GM12873 (cell line): Measurements from ENCODE around the gene SMNDC1.

Experiments
- CTCF ChIP-seq: IDR thresholded peaks from 2 replicates; pipeline ENCODE4 v1.5.1; 2012; ENCODE audit warnings: low read depth, mild to moderate bottlenecking, moderate library complexity, low read length, control low read depth; ENCODE audit not compliant: insufficient read depth; ENCODE audit errors: missing control alignments

The SMNDC1 gene

GRCh38 chr10:110304780-110305421 lies at the start of gene SMNDC1:
Gene SMNDC1 (minus strand): TSS chr10:110304920. CDS start chr10:110303587, 1,333 bp downstream.
- TF ChIP-seq CTCF, result no peak

DNA sequence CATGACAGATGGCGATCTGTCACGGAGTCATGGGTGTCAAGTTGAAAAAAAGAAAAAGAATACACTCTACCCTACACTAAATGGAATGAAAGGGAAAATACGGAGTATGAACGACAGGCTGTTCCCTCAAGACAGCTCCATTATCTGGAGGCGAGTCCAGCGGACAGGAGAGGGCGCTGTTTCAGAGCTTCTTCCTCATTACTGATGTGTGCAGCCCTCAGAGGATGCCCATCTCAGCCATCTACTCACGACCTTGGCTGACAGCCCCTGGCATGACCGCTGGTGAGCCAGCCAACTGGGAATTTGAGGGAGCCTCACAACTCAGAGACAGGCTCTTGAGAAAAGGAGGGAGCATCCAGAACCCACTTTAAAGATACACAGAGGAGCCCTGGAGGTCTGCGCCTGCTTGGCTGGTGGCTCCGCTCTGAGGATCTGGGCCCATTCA lies 49.6 kb upstream of the SMNDC1 start:
- TF ChIP-seq CTCF, result peak; percentile 93

GRCh38 chr10:110353244-110354119 lies 48.8 kb upstream of the SMNDC1 start:
- no peak for TF ChIP-seq CTCF

DNA sequence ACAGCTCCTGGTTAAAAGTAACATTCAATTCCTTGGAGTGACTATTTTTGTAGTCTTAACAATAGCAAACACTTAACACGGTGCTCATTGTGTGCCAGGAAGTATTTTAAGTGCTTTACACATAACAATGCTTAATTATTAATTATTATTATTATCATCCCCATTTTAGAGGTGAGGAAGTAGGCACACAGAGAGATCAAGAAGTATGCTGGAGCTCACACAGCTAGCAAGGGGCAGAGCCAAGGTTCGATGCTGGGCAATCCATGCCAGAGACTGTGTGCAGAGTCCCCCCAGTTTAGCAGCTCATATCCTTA lies 48.2 kb upstream of the SMNDC1 start:
- TF ChIP-seq CTCF, result no peak

DNA sequence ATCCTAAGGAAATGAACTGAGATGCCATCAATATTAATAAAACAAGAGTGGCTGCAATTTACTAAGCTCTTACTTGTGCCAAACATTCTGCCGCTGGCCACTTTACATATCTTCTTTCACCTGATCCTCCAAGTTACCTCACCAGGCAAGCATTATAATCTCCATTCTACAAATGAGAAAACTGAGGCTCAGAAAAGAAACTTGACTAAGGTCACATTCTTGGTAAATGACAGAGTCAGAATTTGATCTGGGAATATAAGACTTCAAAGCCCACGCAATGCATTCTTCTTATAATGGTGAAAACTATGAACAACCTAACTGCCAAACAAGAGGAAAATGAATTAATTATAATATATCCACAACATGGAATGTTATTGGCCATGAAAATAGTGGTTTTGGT lies 46.1 kb upstream of the SMNDC1 start:
- TF ChIP-seq CTCF, result no peak

DNA sequence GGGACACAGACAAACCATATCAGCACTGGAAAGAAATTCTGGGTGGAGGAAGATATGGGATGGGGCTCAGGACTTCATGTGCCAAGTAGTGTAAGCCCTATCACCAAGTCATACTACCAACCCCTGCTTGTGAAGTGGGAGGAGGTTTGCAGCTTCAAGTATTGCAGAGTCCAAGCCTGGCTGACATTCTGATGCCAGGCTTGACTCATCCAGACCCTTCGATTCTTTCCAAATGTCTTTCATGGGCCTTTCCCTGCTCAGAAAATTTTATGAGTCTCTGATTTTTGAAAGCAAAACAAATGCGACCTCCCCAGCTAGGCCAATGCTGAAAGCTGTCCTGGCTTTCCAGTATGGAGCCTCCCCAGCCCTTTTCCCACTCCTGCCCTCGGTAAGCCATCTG lies 45.1 kb upstream of the SMNDC1 start:
- no peak for TF ChIP-seq CTCF

DNA sequence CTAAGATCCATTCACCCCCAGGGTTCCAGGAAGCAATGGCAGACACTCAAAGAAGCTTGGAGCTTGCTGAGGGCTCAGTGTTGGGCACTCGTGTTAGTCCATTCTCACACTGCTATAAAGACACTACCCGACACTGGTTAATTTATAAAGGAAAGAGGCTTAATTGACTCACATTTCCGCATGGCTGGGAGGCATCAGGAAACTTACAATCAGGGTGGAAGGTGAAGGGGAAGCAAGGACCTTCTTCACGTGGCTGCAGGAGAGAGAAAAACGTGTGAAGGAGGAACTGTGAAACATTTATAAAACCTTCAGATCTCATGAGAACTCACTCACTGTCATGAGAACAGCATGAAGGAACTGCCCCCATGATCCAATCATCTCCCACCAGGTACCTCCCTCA lies 44.7 kb upstream of the SMNDC1 start:
- TF ChIP-seq CTCF, result no peak
